Epithelial cell of proximal tubule (primary cell): ENCODE measurements around the gene GBX2. TPM values are rescaled to one million over a fixed set of nuclear protein-coding genes. Genes with fewer than 3 reads are reported as not detected.

Experiments used
- DNase-seq: peaks from one replicate; pipeline ENCODE4 v3.0.0-alpha.2; 2011; ENCODE audit warnings: low read depth
- H3K4me3 ChIP-seq: 2 replicates; pipeline ENCODE4 v1.5.1; 2011; ENCODE audit warnings: low read depth, mild to moderate bottlenecking, low read length
- CTCF ChIP-seq: conservative IDR thresholded peaks from 2 replicates; pipeline ENCODE4 v1.5.1; 2012; ENCODE audit warnings: low read depth, mild to moderate bottlenecking, low read length
- total RNA-seq: library from RNA; depleted of rRNA; stranded (reverse); fragments of >200 nt; gene quantifications from 2 replicates; pipeline ENCODE4 v1.2.3, GENCODE V29; 2015

The GBX2 gene
- total RNA-seq, 1 donor from 2014 or later, result 4.8 TPM

- no peak for DNase-seq
- TF ChIP-seq CTCF, result no peak
- H3K4me3 ChIP-seq, result no peak overlapping the region
Measured at GRCh38 chr2:236173036-236173728, 5.0 kb upstream of the GBX2 start.

GRCh38 chr2:236172255-236173035, 4.3 kb upstream of the GBX2 start:
- DNase-seq, result no peak
- no peak for TF ChIP-seq CTCF
- H3K4me3 ChIP-seq, result no peak overlapping the region

GRCh38 chr2:236171680-236172254, 3.6 kb upstream of the GBX2 start:
- no peak overlapping the region for H3K4me3 ChIP-seq
- DNase-seq, result no peak
- no peak for TF ChIP-seq CTCF

- no peak for DNase-seq
- TF ChIP-seq CTCF, result no peak
- no peak overlapping the region for H3K4me3 ChIP-seq
Measured at GRCh38 chr2:236171181-236171679, 3.0 kb upstream of the GBX2 start.

- H3K4me3 ChIP-seq, result no peak overlapping the region
- TF ChIP-seq CTCF, result no peak
- DNase-seq, result no peak
Measured at GRCh38 chr2:236170590-236171165, 2.5 kb upstream of the GBX2 start.

GRCh38 chr2:236169741-236170589, 1.8 kb upstream of the GBX2 start:
- no peak for TF ChIP-seq CTCF
- DNase-seq, result no peak
- H3K4me3 ChIP-seq, result no peak overlapping the region
